ENCODE results near the gene NT5M. TPM values are rescaled to one million over a fixed set of nuclear protein-coding genes. Genes with fewer than 3 reads are reported as not detected.

The NT5M gene
- polyA plus RNA-seq, 3 donors, result 0.23 to 0.57 (median 0.25) TPM

DNA sequence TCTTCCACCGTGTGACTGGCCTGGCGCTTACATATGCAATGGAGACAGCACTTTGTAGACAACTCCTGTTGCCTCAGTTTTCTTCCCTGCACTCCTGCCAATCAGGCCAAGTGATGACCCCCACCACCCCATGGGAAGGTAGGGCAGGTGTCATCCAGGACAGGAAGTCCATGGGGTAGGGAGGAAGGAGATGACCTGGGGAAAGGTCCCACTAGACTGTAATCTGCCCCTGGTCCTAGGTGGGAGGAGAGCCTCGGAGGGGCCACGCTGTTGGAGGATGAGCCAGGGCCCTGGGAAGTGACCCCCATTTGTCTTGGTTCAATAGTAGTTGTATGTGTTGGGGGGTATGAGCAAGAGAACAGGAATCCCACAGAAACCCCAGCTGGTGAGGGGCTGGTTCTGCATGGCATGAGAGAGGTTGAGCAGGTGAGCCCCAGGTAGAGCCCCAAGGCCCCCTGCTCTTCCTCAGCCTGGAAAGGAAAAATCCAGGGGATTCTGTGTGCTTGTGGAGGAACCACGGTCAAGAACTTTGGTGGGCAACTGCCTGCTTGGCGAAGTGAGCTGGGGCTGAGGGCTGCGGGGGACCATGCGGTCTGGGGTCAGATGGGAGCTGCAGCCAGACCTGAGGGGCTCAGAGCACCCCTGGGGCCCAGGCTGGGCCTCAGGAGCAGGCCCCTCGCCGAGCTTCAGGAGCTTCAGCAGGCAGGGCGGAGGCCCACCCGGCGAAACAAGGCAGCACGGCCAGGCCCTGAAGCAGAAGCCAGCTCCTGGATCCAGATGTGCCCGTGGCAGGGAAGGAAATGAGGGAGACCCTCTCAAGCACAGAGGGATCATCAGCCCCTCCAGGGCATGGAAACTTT lies 50.7 kb downstream of the NT5M start:
- H3K4me3 Mint-ChIP-seq, result no peak overlapping the region

More for the DNA sequence above, 50.7 kb downstream of the NT5M start:
- intact Hi-C loops (cut with micrococcal nuclease), result loop anchor here in 1 of 2 donors (2.0 kb wide), 2 partner anchors 143 to 289 kb away; partner anchors contain the start of gene RASD1
- no peaks in the 10 kb centered on the region for H3K79me2 ChIP-seq (ENCODE audit: insufficient read depth, low read length)
- H3K4me2 ChIP-seq (replicated peaks; ENCODE audit: extremely low read depth, low read length, poor library complexity, severe bottlenecking), result no peak overlapping the region
- peaks cover 2 to 3% of the 10 kb centered on the region in 2 donors for H3K4me1 ChIP-seq (ENCODE audit: control insufficient read depth in 1 of 2, insufficient read depth in 2 of 2, low read length in 2 of 2)
- peaks cover 0 to 3% (median 0%) of the 10 kb centered on the region in 7 donors for H3K9me3 Mint-ChIP-seq
- no peaks in the 10 kb centered on the region for H4K20me1 ChIP-seq (ENCODE audit: insufficient read depth, low read length)
- H3K27ac Mint-ChIP-seq, result no peak overlapping the region
- H2AFZ ChIP-seq (ENCODE audit: insufficient read depth, low read depth, low read length, poor library complexity, severe bottlenecking), result no peak overlapping the region
- H3K36me3 ChIP-seq (replicated peaks in 1 of 2; ENCODE audit: control insufficient read depth in 1 of 2, insufficient read depth in 2 of 2, low read length in 2 of 2), result no peaks in the 10 kb centered on the region
- no peaks in the 10 kb centered on the region for H3K36me3 Mint-ChIP-seq
- no peaks in the 10 kb centered on the region for H3K27me3 ChIP-seq (ENCODE audit: control insufficient read depth in 2 of 2, insufficient read depth in 2 of 2, low read length in 2 of 2)
- 93% methylated on average over 13 of the region's 15 CpGs for WGBS (ENCODE audit: insufficient coverage)
- TF ChIP-seq, protein P1, sequence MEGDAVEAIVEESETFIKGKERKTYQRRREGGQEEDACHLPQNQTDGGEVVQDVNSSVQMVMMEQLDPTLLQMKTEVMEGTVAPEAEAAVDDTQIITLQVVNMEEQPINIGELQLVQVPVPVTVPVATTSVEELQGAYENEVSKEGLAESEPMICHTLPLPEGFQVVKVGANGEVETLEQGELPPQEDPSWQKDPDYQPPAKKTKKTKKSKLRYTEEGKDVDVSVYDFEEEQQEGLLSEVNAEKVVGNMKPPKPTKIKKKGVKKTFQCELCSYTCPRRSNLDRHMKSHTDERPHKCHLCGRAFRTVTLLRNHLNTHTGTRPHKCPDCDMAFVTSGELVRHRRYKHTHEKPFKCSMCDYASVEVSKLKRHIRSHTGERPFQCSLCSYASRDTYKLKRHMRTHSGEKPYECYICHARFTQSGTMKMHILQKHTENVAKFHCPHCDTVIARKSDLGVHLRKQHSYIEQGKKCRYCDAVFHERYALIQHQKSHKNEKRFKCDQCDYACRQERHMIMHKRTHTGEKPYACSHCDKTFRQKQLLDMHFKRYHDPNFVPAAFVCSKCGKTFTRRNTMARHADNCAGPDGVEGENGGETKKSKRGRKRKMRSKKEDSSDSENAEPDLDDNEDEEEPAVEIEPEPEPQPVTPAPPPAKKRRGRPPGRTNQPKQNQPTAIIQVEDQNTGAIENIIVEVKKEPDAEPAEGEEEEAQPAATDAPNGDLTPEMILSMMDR (IDR thresholded peaks at IDR 0.05), result no peak
- no peak overlapping the region for H3K27ac ChIP-seq (ENCODE audit: low read depth in 1 of 2, low read length in 2 of 2)
- no peak overlapping the region for H3K9ac ChIP-seq (ENCODE audit: insufficient read depth, low read length, poor library complexity, severe bottlenecking)
- peaks cover 0 to 3% (median 0%) of the 10 kb centered on the region in 3 donors for H3K27me3 Mint-ChIP-seq (ENCODE audit: low read depth in 3 of 3)
- DNase-seq, result no peak
- H3K9me3 ChIP-seq (replicated peaks in 1 of 2; ENCODE audit: control insufficient read depth in 1 of 2, insufficient read depth in 1 of 2, low read length in 2 of 2), result no peaks in the 10 kb centered on the region
- H3K4me1 Mint-ChIP-seq, result peaks cover 2% of the 10 kb centered on the region
- H3K4me3 ChIP-seq (replicated peaks in 1 of 3; ENCODE audit: low read depth in 2 of 3, low read length in 3 of 3), result no peak overlapping the region
